ENCODE results near the gene TNIK.

GRCh38 chr3:171088496-171088895 lies 371.7 kb downstream of the TNIK start:
- TF ChIP-seq ZNF274 (IDR thresholded peaks at IDR 0.05; ENCODE audit: low read depth, low read length): no peak
- no peak for TF ChIP-seq YY1 (IDR thresholded peaks at IDR 0.05; ENCODE audit: insufficient read depth, insufficient read length)
- TF ChIP-seq SUZ12 (IDR thresholded peaks at IDR 0.05; ENCODE audit: extremely low read depth, insufficient read depth, insufficient read length): no peak
